GM12872 (cell line): ENCODE data around the gene NTM.

Experiments
- TF ChIP-seq, protein P1 (sequence below): IDR thresholded peaks from 3 replicates; pipeline ENCODE4 v1.5.1; 2011; ENCODE audit warnings: low read depth, mild to moderate bottlenecking, low read length, moderate library complexity; ENCODE audit not compliant: insufficient read depth

The NTM gene

GRCh38 chr11:131867457-131868257, 497.2 kb downstream of the NTM start:
- TF ChIP-seq, protein P1, sequence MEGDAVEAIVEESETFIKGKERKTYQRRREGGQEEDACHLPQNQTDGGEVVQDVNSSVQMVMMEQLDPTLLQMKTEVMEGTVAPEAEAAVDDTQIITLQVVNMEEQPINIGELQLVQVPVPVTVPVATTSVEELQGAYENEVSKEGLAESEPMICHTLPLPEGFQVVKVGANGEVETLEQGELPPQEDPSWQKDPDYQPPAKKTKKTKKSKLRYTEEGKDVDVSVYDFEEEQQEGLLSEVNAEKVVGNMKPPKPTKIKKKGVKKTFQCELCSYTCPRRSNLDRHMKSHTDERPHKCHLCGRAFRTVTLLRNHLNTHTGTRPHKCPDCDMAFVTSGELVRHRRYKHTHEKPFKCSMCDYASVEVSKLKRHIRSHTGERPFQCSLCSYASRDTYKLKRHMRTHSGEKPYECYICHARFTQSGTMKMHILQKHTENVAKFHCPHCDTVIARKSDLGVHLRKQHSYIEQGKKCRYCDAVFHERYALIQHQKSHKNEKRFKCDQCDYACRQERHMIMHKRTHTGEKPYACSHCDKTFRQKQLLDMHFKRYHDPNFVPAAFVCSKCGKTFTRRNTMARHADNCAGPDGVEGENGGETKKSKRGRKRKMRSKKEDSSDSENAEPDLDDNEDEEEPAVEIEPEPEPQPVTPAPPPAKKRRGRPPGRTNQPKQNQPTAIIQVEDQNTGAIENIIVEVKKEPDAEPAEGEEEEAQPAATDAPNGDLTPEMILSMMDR = peak; percentile 87

DNA sequence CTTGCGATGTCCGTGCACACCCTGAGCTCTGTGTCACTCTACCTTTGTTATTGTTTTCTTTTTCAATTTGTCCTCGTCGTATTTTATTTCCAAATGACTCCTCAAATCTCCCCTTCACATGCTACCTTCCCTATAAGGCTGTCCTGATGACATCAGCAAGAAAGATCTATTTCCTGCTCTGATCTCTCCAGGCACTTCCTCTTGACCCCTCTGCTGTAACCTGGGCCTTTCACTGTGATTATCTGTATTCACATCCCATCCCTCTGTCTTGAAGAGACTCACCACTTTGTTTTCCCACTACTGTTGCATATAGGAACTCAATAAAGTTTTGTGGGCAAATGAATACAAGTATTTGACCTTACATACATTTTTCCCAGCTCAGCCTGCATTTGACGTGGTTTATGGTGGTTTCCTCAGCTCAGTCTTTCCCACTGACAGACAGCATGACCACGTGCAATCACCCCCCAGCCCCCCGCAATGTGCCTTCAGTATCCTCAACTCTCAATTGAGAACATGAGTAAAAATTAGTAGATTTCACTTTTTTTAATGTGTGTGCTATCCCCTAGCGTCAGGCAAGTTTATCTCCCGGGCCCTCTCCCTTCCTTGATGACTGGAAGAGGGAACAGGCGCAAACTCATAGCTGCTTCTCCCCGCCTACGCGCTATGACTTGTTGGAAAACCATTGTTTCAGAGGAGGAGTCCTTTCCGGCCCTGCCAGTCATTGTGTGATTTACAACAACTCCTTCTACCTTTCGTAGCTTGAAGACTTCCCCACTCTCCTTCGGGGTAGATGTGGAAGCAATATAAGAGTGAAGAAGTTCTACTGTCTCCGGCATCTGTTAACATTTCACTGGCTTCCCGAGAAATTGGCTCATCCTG, 498.5 kb downstream of the NTM start:
- TF ChIP-seq, protein P1 = no peak

DNA sequence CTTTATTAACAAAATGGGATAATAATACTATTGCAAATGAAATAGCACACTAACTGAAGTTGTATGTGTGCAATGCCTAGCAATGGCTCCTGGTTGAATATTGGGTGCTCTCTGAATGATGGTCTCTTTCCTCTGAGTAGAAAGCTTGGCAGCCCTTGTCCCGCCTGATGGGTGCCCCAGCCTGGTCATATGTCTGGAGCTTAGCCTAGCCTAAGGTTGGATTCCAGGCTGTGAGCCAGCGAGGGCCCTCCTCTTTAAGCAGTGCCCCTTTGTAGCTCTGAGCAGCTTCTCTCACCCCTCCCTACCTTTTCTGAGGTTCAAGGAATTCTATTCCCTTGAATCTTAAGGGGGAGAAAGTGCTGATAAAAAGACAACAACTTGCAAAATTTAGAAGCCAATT, 499.9 kb downstream of the NTM start:
- TF ChIP-seq, protein P1 = no peak

DNA sequence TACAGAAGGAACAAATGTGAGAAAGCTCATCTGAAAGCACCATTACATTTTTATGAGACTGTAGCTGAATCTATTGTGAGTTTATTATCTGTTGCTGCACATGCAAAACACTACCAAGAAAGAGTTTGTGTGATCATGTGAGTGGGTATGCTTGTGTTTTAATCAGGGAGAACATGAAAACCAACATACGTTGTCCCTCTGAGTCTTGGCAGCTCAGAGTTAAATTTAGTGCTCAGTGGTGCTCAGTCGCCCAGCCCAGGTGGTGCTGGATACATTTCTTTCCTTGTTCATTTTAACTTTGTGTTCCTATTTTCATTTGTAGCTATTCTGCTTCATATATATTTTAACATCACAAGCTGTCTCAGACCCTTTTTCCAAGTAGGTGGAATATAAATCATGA, 500.6 kb downstream of the NTM start:
- TF ChIP-seq, protein P1 = no peak

DNA sequence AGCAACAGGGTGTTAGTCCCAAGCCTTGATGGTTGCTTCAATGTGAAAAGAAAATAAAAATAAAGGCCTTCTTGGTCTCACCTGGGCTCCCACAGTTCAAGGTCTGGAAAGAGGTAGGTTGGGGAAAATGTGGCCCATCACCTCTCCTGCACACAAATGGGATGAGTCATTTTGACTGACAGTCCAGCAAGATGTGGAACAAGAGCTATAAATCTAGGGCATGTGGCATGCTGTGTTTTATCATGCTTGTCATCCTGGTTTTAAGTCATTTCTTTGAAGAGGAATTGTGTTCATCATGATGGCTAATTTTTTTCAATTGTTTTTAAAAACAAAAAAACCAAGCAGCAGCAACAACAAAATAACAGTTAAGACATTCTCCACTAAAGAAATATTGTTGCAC, 503.7 kb downstream of the NTM start:
- TF ChIP-seq, protein P1 = no peak

DNA sequence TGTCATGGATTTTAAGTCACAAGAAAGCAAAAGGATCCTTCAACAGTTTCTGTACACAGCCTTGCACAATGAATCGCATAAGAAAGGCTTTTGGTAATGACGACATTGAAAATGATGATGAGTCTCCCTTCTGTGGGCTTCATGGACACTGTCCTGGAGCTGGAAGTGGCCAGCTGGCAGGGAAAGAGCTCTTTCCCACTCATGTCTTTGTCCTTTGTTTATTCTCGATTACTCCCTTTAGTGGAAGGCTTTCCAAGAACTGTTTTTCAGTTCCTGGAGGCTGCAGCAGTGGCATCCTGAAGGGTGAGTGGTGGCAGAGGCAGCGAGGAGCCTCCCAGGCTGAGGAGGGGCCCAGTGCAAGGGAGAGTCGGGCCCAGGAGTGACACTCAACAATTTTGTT, 505.2 kb downstream of the NTM start:
- TF ChIP-seq, protein P1 = no peak

DNA sequence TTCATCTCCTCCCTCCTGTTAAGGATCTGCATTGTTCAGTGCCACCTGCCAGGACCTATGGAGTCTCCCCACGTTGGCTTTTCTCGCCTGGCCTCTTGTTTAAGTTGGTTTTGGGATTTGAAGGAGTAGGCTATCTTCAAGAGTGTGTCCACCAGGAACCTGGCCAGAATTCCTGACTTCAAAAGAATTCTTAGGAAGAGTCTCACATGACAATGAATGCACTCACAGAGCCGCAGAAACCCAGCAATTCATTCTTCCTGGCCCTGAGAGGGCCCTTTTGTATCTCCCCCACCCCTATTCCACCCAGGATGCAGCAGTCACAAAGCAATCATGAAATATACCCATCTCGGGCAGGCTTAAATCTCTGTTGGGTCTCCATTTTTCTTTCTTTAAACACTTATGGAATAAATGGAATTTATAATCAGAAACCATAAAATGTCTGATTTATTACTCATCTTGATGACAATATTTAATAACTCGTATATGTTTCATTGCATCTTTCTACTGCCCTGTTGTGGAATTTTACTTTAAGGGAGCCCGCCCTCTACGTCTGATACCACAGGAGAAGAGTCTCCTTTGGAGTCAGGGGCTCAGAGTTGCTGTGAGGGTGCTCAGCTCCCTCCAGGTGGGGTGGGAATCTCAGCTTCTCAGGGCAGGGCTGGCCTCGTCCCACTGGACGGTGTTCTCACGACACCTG, 507.0 kb downstream of the NTM start:
- TF ChIP-seq, protein P1 = no peak
